Choroid plexus epithelial cell (primary cell): ENCODE measurements around the gene GOLT1A.
A peak's percentile ranks its signal among the peaks of the same experiment; 100 is the strongest.

Experiments used
- DNase-seq: peaks from one replicate; pipeline ENCODE4 v3.0.0-alpha.2; 2010; ENCODE audit warnings: low read depth
- H3K4me3 ChIP-seq: 2 replicates; pipeline ENCODE4 v1.5.1; 2011; ENCODE audit warnings: low read depth, mild to moderate bottlenecking, control low read depth, low read length, moderate library complexity
- CTCF ChIP-seq: conservative IDR thresholded peaks from 2 replicates; pipeline ENCODE4 v1.5.1; 2011; ENCODE audit warnings: low read depth, mild to moderate bottlenecking, control low read depth, inconsistent platforms, low read length, moderate library complexity

GOLT1A gene

GRCh38 chr1:204218552-204218951 is 4.8 kb upstream of the GOLT1A start:
- no peak for TF ChIP-seq CTCF
- no peak for DNase-seq
- H3K4me3 ChIP-seq: no peak overlapping the region

GRCh38 chr1:204217648-204218000 is 3.8 kb upstream of the GOLT1A start:
- no peak overlapping the region for H3K4me3 ChIP-seq
- DNase-seq: no peak
- no peak for TF ChIP-seq CTCF

- H3K4me3 ChIP-seq: no peak overlapping the region
- DNase-seq: no peak
- no peak for TF ChIP-seq CTCF
Observed at GRCh38 chr1:204216880-204217647, 3.3 kb upstream of the GOLT1A start.

GRCh38 chr1:204216236-204216635 is 2.4 kb upstream of the GOLT1A start:
- DNase-seq: no peak
- no peak for TF ChIP-seq CTCF
- no peak overlapping the region for H3K4me3 ChIP-seq

GRCh38 chr1:204212715-204213114 is 1.1 kb downstream of the GOLT1A start:
- DNase-seq: no peak
- H3K4me3 ChIP-seq: no peak overlapping the region
- TF ChIP-seq CTCF: no peak

- no peak for TF ChIP-seq CTCF
- no peak overlapping the region for H3K4me3 ChIP-seq
- DNase-seq: no peak
Observed at GRCh38 chr1:204211046-204211445, 2.7 kb downstream of the GOLT1A start.

- H3K4me3 ChIP-seq: no peak overlapping the region
- peak; percentile 92 for TF ChIP-seq CTCF
- peak; percentile 39 for DNase-seq
Observed at GRCh38 chr1:204207136-204207616, 6.6 kb downstream of the GOLT1A start.
